Heart right ventricle (tissue), 16 donors: ENCODE data around the gene SLC38A3. TPM values are rescaled to one million over a fixed set of nuclear protein-coding genes. Genes with fewer than 3 reads are reported as not detected.

ENCODE experiments used
- ATAC-seq, 8 donors: fragments of 200-7000 bp; cut with Tn5 transposase; one replicate each; pipeline ENCODE4 v1.9.1; 2020; ENCODE audit warnings: mild to moderate bottlenecking in 8 of 8, moderate library complexity in 8 of 8, moderate number of reproducible peaks in 1 of 8
- DNase-seq, 2 donors: peaks; one replicate each; pipeline ENCODE4 v3.0.0-alpha.2; 2020
- H3K27ac ChIP-seq, 10 donors: fragments of 200-600 bp; sonication (generic) in 2 of 10; one replicate each; pipeline versions ENCODE4 v1.5.0 to v1.8.0; 2020 to 2022; ENCODE audit warnings: mild to moderate bottlenecking in 3 of 10
- H3K27me3 ChIP-seq, 7 donors: fragments of 200-600 bp; one replicate each; pipeline ENCODE4 v1.8.0; 2021 to 2022; ENCODE audit warnings: mild to moderate bottlenecking in 2 of 7
- H3K36me3 ChIP-seq, 9 donors: fragments of 200-600 bp; sonication (generic) in 1 of 9; one replicate each; pipeline versions ENCODE4 v1.5.0 to v1.8.0; 2020 to 2022; ENCODE audit warnings: mild to moderate bottlenecking in 2 of 9
- H3K4me1 ChIP-seq, 9 donors: fragments of 200-600 bp; sonication (generic) in 1 of 9; one replicate each; pipeline versions ENCODE4 v1.5.0 to v1.8.0; 2020 to 2022; ENCODE audit warnings: mild to moderate bottlenecking in 4 of 9
- H3K4me3 ChIP-seq, 10 donors: fragments of 200-600 bp; sonication (generic) in 2 of 10; one replicate each; pipeline versions ENCODE4 v1.5.0 to v1.8.0; 2020 to 2022; ENCODE audit warnings: mild to moderate bottlenecking in 7 of 10, moderate library complexity in 2 of 10
- H3K9me3 ChIP-seq, 11 donors: fragments of 200-600 bp in 10 of 11; sonication (generic) in 2 of 11; one replicate each; pipeline versions ENCODE4 v1.5.0 to v1.8.0; 2013 to 2022; ENCODE audit warnings: mild to moderate bottlenecking in 2 of 11, control low read depth in 1 of 11, moderate library complexity in 1 of 11
- WGBS, 2 donors: extraction: QIAGEN DNeasy Blood & Tissue Kit; methylation state at CpG; one replicate each; pipeline ENCODE4 v1.1.7; 2013; ENCODE audit warnings: inconsistent platforms in 1 of 2; 5-methylcytosine and 5-hydroxymethylcytosine counted together
- intact Hi-C, 10 donors: fragments of 100-400 bp; cut with DNase I; formaldehyde crosslinking; loops; one replicate each; pipeline versions ENCODE4 v1.11.1 to v1.14.2; 2022
- polyA plus RNA-seq, 2 donors: library from polyadenylated mRNA; stranded (reverse); fragments of 200-250 nt; gene quantifications; one replicate each; pipeline ENCODE4 v1.2.3, GENCODE V29; 2013
- total RNA-seq, 10 donors: library from RNA; stranded (reverse); fragmentation: NEBNext Ultra II Directional in 3 of 10; extraction: Animal tissue kit (Norgen Biotek cat#: 25700) in 3 of 10; gene quantifications; one replicate each; pipeline versions ENCODE4 v1.2.1 to v1.2.4, GENCODE V29; 2021 to 2023
- TF ChIP-seq, protein P1 (sequence below), 9 donors: fragments of 200-600 bp; sonication (generic) in 2 of 9; IDR thresholded peaks; one replicate each; pipeline versions ENCODE4 v1.5.0 to v1.8.0; 2021 to 2022; ENCODE audit warnings: antibody characterized with exemption in 9 of 9, mild to moderate bottlenecking in 5 of 9, moderate library complexity in 1 of 9
- donor health status: Arrhythmogenic right ventricular cardiomyopathy.
- donor health status: ischemic (EF 13 %, LVEDD 7.1; RV severe dilation, severe dysfunction).
- donor health status: healthy with polysubstance abuse.
- donor health status: DM: no; HTN: yes; CAD: no.
- donor health status: DM: no; HTN: no; CAD: no.
- donor health status: ischemic (EF 25% LVEDD 6.9; RV normal size, moderate dysfunction).
- donor health status: ischemic (EF 25% LVEDD 5.7; RV mildly dilated, moderate dysfunction).
- donor health status: healthy.
- donor health status: DM: yes; HTN: yes; CAD: no.
- donor health status: Ischemic cardiomyopathy.
- donor health status: ischemic (EF 35%, LVEDD 5.7; RV mildly dilated, moderate dysfunction).
- donor health status: nonischemic (EF 11% LVEDD 7.7; RV severe dilation, severe dysfunction).
- donor health status: DM: yes; HTN: yes; CAD: no.
- donor health status: PGD.
- donor health status: ischemic (EF 29% LVEDD 5.4; RV normal size, mild dysfunction).
- donor health status: nonischemic (EF 23%, LVEDD 6.1; RV moderate dilation, normal function).

The SLC38A3 gene
- total and polyA plus RNA-seq, 12 donors: 1.4 to 16.4 (median 11.2) TPM

DNA sequence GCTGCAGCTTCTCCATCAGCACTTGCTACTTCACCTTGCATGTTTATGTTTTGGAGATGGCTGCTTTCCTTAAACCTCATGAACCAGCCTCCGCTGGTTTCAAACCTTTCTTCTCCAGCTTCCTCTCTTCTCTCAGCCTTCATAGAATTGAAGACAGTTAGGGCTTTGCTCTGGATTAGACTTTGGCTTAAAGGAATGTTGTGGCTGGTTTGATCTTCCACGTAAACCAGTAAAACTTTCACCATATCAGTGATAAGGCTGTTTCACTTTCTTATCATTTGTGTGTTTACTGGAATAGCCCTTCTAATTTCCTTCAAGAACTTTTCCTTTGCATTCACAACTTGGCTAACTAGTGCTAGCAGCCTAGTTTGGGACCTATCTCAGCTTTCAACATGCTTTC lies 25.4 kb upstream of the SLC38A3 start:
- DNase-seq (no peak), ATAC-seq (no peak)
- intact Hi-C loops: no loop called here
- no peaks in the 10 kb centered on the region for H3K9me3 ChIP-seq
- no peak overlapping the region for H3K27ac ChIP-seq
- H3K4me1 ChIP-seq: no peaks in the 10 kb centered on the region
- H3K36me3 ChIP-seq: peaks cover 0 to 63% (median 1%) of the 10 kb centered on the region in 9 donors
- H3K4me3 ChIP-seq: no peak overlapping the region
- 41 to 43% methylated on average over 2 of the region's 2 CpGs for WGBS, 2 donors
- no peaks in the 10 kb centered on the region for H3K27me3 ChIP-seq
- TF ChIP-seq, protein P1, sequence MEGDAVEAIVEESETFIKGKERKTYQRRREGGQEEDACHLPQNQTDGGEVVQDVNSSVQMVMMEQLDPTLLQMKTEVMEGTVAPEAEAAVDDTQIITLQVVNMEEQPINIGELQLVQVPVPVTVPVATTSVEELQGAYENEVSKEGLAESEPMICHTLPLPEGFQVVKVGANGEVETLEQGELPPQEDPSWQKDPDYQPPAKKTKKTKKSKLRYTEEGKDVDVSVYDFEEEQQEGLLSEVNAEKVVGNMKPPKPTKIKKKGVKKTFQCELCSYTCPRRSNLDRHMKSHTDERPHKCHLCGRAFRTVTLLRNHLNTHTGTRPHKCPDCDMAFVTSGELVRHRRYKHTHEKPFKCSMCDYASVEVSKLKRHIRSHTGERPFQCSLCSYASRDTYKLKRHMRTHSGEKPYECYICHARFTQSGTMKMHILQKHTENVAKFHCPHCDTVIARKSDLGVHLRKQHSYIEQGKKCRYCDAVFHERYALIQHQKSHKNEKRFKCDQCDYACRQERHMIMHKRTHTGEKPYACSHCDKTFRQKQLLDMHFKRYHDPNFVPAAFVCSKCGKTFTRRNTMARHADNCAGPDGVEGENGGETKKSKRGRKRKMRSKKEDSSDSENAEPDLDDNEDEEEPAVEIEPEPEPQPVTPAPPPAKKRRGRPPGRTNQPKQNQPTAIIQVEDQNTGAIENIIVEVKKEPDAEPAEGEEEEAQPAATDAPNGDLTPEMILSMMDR (IDR thresholded peaks at IDR 0.05): no peak

GRCh38 chr3:50181985-50182384 lies 23.1 kb upstream of the SLC38A3 start:
- Histone ChIP-seq H3K4me1 (no peaks in the 10 kb centered on the region), H3K4me3 (no peak overlapping the region), H3K27ac (no peak overlapping the region), H3K36me3 (peaks cover 0 to 62% (median 4%) of the 10 kb centered on the region in 9 donors), H3K27me3 (no peaks in the 10 kb centered on the region), H3K9me3 (no peaks in the 10 kb centered on the region)
- ATAC-seq (no peak), DNase-seq (no peak)
- TF ChIP-seq, protein P1 (IDR thresholded peaks at IDR 0.05): no peak
- 86 to 94% methylated on average over 5 of the region's 5 CpGs for WGBS, 2 donors
- intact Hi-C loops: no loop called here

GRCh38 chr3:50182533-50183099 lies 22.5 kb upstream of the SLC38A3 start:
- no peaks in the 10 kb centered on the region for H3K4me1 ChIP-seq
- no peak for ATAC-seq
- no peak for DNase-seq
- no peaks in the 10 kb centered on the region for H3K9me3 ChIP-seq
- WGBS, 2 donors: 77 to 83% methylated on average over 26 of the region's 26 CpGs
- TF ChIP-seq, protein P1 (IDR thresholded peaks at IDR 0.05): no peak
- H3K4me3 ChIP-seq: no peak overlapping the region
- intact Hi-C loops: no loop called here
- peaks cover 0 to 62% (median 4%) of the 10 kb centered on the region in 9 donors for H3K36me3 ChIP-seq
- no peak overlapping the region for H3K27ac ChIP-seq
- H3K27me3 ChIP-seq: no peaks in the 10 kb centered on the region

- H3K9me3 ChIP-seq: no peaks in the 10 kb centered on the region
- no peaks in the 10 kb centered on the region for H3K4me1 ChIP-seq
- intact Hi-C loops: no loop called here
- ATAC-seq (no peak), DNase-seq (no peak)
- H3K36me3 ChIP-seq: peaks cover 0 to 64% (median 4%) of the 10 kb centered on the region in 9 donors
- no peak overlapping the region for H3K27ac ChIP-seq
- no peak overlapping the region for H3K4me3 ChIP-seq
- TF ChIP-seq, protein P1 (IDR thresholded peaks at IDR 0.05): no peak
- 82 to 87% methylated on average over 6 of the region's 6 CpGs for WGBS, 2 donors
- no peaks in the 10 kb centered on the region for H3K27me3 ChIP-seq
Measured at GRCh38 chr3:50183755-50184154, 21.3 kb upstream of the SLC38A3 start.
